ENCODE measurements around the gene LRP1-AS. TPM values are rescaled to one million over a fixed set of nuclear protein-coding genes. Genes with fewer than 3 reads are reported as not detected.

LRP1-AS gene
- total and polyA plus RNA-seq, 10 of the 15 experiments (the other 5 are each of a cell fraction or from before 2014, with no cell fraction given) = not detected

DNA sequence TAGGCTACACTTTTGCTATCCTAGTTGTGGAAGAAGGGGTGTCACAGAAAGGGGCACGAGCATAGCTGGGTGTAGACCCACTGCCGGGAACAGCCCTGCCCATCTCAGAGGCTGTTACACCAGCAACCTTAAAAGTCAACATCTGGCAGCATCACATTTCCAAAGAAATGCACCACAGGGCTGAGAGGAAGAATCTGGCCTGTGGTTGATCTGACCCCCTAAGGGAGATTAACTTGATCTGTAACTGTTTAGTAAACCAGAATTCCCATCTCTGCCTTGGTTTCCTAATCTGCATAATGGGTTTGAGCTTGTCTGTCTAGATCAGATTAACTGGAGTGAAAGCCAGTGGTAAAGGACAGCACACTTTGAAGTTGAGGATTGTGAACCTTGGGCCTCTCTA is 1.3 kb downstream of the LRP1-AS start:
- DNase-seq (ENCODE audit: low read depth, low spot score) = no peak
- ChIA-PET POLR2A (interaction anchor here (1.2 kb wide), 1 partner anchor 16 kb away, joined by 3 read pairs; no protein-coding TSS in a partner anchor), CTCF (interaction anchor here (1.0 to 2.8 kb wide), 3 partner anchors 19 to 27 kb away, joined by 4 to 8 read pairs (median 7); no protein-coding TSS in a partner anchor), RAD21 (ENCODE audit: unreplicated experiment) (interaction anchor here (0.7 kb wide), 1 partner anchor 18 kb away, joined by 4 read pairs; the partner anchor contains the start of gene LRP1), SMC1A (ENCODE audit: uncharacterized antibody, unreplicated experiment) (no interaction called here)
- Histone ChIP-seq H4K20me1 (ENCODE audit: control insufficient read depth, insufficient read depth) (no peaks in the 10 kb centered on the region), H3K4me1 (ENCODE audit: control insufficient read depth, insufficient read depth, low read length) (no peaks in the 10 kb centered on the region), H2AFZ (ENCODE audit: control insufficient read depth, low read depth, low read length) (no peak overlapping the region), H3K9ac (ENCODE audit: control insufficient read depth, insufficient read depth, low read length) (no peak overlapping the region), H3K27ac (ENCODE audit: control insufficient read depth, insufficient read depth) (no peak overlapping the region), H3K4me2 (ENCODE audit: control insufficient read depth, insufficient read depth) (no peak overlapping the region), H3K9me3 (replicated peaks; ENCODE audit: control insufficient read depth, insufficient read depth, low read length) (no peaks in the 10 kb centered on the region), H3K79me2 (ENCODE audit: control insufficient read depth, insufficient read depth, low read length) (no peaks in the 10 kb centered on the region), H3K27me3 (replicated peaks in 1 of 2; ENCODE audit: control insufficient read depth in 2 of 2, insufficient read depth in 2 of 2, low read length in 1 of 2) (peaks cover 0 to 3% of the 10 kb centered on the region in 2 experiments; a peak in 2 of 4 replicates), H3K4me3 (no peak overlapping the region), H3K36me3 (ENCODE audit: control insufficient read depth in 2 of 2, insufficient read depth in 2 of 2, low read length in 1 of 2) (no peaks in the 10 kb centered on the region)
- intact Hi-C loops (cut with micrococcal nuclease; ENCODE audit: unreplicated experiment) = no loop called here
- in situ Hi-C loops (cut with MboI) = no loop called here
- no peak for TF ChIP-seq SREBF2 (IDR thresholded peaks at IDR 0.05; ENCODE audit: low read length)
- TF ChIP-seq, protein P1, sequence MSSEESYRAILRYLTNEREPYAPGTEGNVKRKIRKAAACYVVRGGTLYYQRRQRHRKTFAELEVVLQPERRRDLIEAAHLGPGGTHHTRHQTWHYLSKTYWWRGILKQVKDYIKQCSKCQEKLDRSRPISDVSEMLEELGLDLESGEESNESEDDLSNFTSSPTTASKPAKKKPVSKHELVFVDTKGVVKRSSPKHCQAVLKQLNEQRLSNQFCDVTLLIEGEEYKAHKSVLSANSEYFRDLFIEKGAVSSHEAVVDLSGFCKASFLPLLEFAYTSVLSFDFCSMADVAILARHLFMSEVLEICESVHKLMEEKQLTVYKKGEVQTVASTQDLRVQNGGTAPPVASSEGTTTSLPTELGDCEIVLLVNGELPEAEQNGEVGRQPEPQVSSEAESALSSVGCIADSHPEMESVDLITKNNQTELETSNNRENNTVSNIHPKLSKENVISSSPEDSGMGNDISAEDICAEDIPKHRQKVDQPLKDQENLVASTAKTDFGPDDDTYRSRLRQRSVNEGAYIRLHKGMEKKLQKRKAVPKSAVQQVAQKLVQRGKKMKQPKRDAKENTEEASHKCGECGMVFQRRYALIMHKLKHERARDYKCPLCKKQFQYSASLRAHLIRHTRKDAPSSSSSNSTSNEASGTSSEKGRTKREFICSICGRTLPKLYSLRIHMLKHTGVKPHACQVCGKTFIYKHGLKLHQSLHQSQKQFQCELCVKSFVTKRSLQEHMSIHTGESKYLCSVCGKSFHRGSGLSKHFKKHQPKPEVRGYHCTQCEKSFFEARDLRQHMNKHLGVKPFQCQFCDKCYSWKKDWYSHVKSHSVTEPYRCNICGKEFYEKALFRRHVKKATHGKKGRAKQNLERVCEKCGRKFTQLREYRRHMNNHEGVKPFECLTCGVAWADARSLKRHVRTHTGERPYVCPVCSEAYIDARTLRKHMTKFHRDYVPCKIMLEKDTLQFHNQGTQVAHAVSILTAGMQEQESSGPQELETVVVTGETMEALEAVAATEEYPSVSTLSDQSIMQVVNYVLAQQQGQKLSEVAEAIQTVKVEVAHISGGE (CRISPR knock-in tag; IDR thresholded peaks at IDR 0.05) = no peak
- TF ChIP-seq, protein P2, sequence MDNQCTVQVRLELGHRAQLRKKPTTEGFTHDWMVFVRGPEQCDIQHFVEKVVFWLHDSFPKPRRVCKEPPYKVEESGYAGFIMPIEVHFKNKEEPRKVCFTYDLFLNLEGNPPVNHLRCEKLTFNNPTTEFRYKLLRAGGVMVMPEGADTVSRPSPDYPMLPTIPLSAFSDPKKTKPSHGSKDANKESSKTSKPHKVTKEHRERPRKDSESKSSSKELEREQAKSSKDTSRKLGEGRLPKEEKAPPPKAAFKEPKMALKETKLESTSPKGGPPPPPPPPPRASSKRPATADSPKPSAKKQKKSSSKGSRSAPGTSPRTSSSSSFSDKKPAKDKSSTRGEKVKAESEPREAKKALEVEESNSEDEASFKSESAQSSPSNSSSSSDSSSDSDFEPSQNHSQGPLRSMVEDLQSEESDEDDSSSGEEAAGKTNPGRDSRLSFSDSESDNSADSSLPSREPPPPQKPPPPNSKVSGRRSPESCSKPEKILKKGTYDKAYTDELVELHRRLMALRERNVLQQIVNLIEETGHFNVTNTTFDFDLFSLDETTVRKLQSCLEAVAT (IDR thresholded peaks at IDR 0.05) = no peak
- TF ChIP-seq NBN (IDR thresholded peaks at IDR 0.05) = no peak
- no peak for TF ChIP-seq ASH2L (IDR thresholded peaks at IDR 0.05; ENCODE audit: borderline replicate concordance, low read depth)
- TF ChIP-seq MEF2A (IDR thresholded peaks at IDR 0.05; ENCODE audit: insufficient read depth, low read depth, low read length) = no peak
- BruUV-seq (replicated peaks) = no TSS peak
- WGBS (ENCODE audit: insufficient coverage, insufficient replicate concordance, low lambda C conversion rate, missing lambda C conversion rate) = 9% methylated on average over 2 of the region's 2 CpGs
- FAIRE-seq = no peak
- no peak for ATAC-seq

Data from GM12878 (cell line).